ENCODE results near the gene METTL21A. TPM values are rescaled to one million over a fixed set of nuclear protein-coding genes. Genes with fewer than 3 reads are reported as not detected.

METTL21A gene
- total and polyA plus RNA-seq, 2 of the 4 experiments (the other 2 are of a cell fraction), result 5.9 to 11.6 TPM

- Histone ChIP-seq H3K4me1 (ENCODE audit: control insufficient read depth, insufficient read depth, low read length) (peaks cover 14% of the 10 kb centered on the region), H4K91ac (ENCODE audit: insufficient read depth, low read depth, low read length) (no peak overlapping the region), H3K27ac (ENCODE audit: insufficient read depth, low read length) (no peak overlapping the region), H3K4me3 (ENCODE audit: insufficient read depth, low read depth, low read length) (no peak overlapping the region), H3K14ac (replicated peaks; ENCODE audit: low read depth, low read length) (no peak overlapping the region), H3K23ac (ENCODE audit: low read depth, low read length) (no peak overlapping the region), H3K18ac (ENCODE audit: low read depth, low read length) (no peak overlapping the region), H3K56ac (ENCODE audit: extremely low read depth, insufficient read depth, low read length) (no peak overlapping the region), H2BK120ac (ENCODE audit: low read depth, low read length) (peak overlapping the region; percentile 58), H3K9me3 (ENCODE audit: control insufficient read depth, insufficient read depth, low read length) (no peaks in the 10 kb centered on the region), H2AK5ac (ENCODE audit: low read depth, low read length) (peak overlapping the region; percentile 6; the same call in 1 of the 2 replicates), H3K9me1 (ENCODE audit: insufficient read depth, low read length) (peaks cover 8% of the 10 kb centered on the region; the same call in 1 of the 2 replicates), H2AFZ (replicated peaks; ENCODE audit: low read length, poor library complexity) (no peak overlapping the region), H3K4me2 (ENCODE audit: low read depth, low read length) (no peak overlapping the region), H2BK15ac (ENCODE audit: low read depth, low read length) (no peak overlapping the region), H2AK9ac (replicated peaks; ENCODE audit: low read depth, low read length, poor library complexity) (no peak overlapping the region), H2BK5ac (ENCODE audit: low read depth, low read length, poor library complexity, severe bottlenecking) (no peak overlapping the region), H3K27me3 (ENCODE audit: control insufficient read depth, insufficient read depth, low read length) (no peaks in the 10 kb centered on the region), H4K20me1 (ENCODE audit: insufficient read depth, low read length) (peaks cover 7% of the 10 kb centered on the region), H3K36me3 (ENCODE audit: control insufficient read depth, insufficient read depth, low read length) (peaks cover 12% of the 10 kb centered on the region), H4K5ac (ENCODE audit: low read depth, low read length) (no peak overlapping the region), H3K9ac (ENCODE audit: low read depth, low read length) (no peak overlapping the region), H4K8ac (ENCODE audit: low read depth in 2 of 2, low read length in 2 of 2) (no peak overlapping the region), H3K79me1 (ENCODE audit: low read depth in 1 of 2, low read length in 2 of 2) (peaks cover 8 to 30% of the 10 kb centered on the region in 2 experiments), H3K4ac (ENCODE audit: low read depth, low read length) (no peak overlapping the region; the same call in 1 of the 2 replicates), H2BK20ac (ENCODE audit: low read depth, low read length) (no peak overlapping the region)
- in situ Hi-C loops (cut with MboI; ENCODE audit: low sequenced_read_pairs) (no loop called here), dilution Hi-C loops (cut with HindIII; ENCODE audit: low sequenced_read_pairs, unreplicated experiment) (no loop called here), intact Hi-C loops (cut with micrococcal nuclease) (loop anchor here (10.0 kb wide), 1 partner anchor 927 kb away; no protein-coding TSS in a partner anchor)
- BruUV-seq (replicated peaks), result no TSS peak
- ChIA-PET CTCF (interaction anchor here (0.7 kb wide), 1 partner anchor 88 kb away, joined by 3 read pairs; no protein-coding TSS in a partner anchor), POLR2A (ENCODE audit: unreplicated experiment) (no interaction called here)
- no peak for ATAC-seq (ENCODE audit: low read depth)
- no peak for TF ChIP-seq SMC3 (IDR thresholded peaks at IDR 0.05; ENCODE audit: low read depth, low read length)
- TF ChIP-seq RAD21 (IDR thresholded peaks at IDR 0.05; ENCODE audit: low read length), result no peak
- no peak for TF ChIP-seq MXI1 (IDR thresholded peaks at IDR 0.05; ENCODE audit: borderline replicate concordance, low read depth, low read length)
- TF ChIP-seq MAZ (IDR thresholded peaks at IDR 0.05; ENCODE audit: borderline replicate concordance, low read depth, low read length), result no peak
- TF ChIP-seq CEBPB (IDR thresholded peaks at IDR 0.05; ENCODE audit: low read depth, low read length), result no peak
- TF ChIP-seq CTCF (conservative IDR thresholded peaks at IDR 0.05; ENCODE audit: low read depth, low read length), result no peak
- DNase-seq, result no peak
- no CpG with 5 or more reads among the region's 10 CpGs for WGBS, 2 experiments (ENCODE audit: extremely low coverage in 2 of 2, insufficient read length in 1 of 2)
Observed at GRCh38 chr2:207621501-207622039, 3.6 kb downstream of the METTL21A start.
